Smooth muscle cell (in vitro differentiated cells): ENCODE results near the gene THRA. TPM values are rescaled to one million over a fixed set of nuclear protein-coding genes. Genes with fewer than 3 reads are reported as not detected.

ENCODE experiments used
- DNase-seq: peaks from one replicate; lab custom pipeline; 2025; ENCODE audit not compliant: unreplicated experiment; lab: John Stamatoyannopoulos, UW
- H2AFZ ChIP-seq: fragments of 200-600 bp; sonication (generic); 2 replicates; pipeline ENCODE4 v1.6.0; 2016; ENCODE audit warnings: antibody characterized with exemption, low read depth, mild to moderate bottlenecking
- H3F3A ChIP-seq: fragments of 200-600 bp; sonication (generic); 2 replicates; pipeline ENCODE4 v1.6.0; 2017; ENCODE audit warnings: antibody characterized with exemption, low read depth
- H3K27ac ChIP-seq: fragments of 200-600 bp; sonication (generic); 2 replicates; pipeline ENCODE4 v1.5.1; 2016; ENCODE audit warnings: low read depth, mild to moderate bottlenecking
- H3K27me3 ChIP-seq: fragments of 200-600 bp; sonication (generic); 2 replicates; pipeline ENCODE4 v1.6.1; 2016; ENCODE audit warnings: low read depth, mild to moderate bottlenecking
- H3K36me3 ChIP-seq: fragments of 200-600 bp; sonication (generic); 2 replicates; pipeline ENCODE4 v1.5.1; 2016; ENCODE audit warnings: low read depth
- H3K4me1 ChIP-seq: fragments of 200-600 bp; sonication (generic); 2 replicates; pipeline ENCODE4 v1.5.1; 2016; ENCODE audit warnings: low read depth
- H3K4me2 ChIP-seq: fragments of 200-600 bp; sonication (generic); 2 replicates; pipeline ENCODE4 v1.6.0; 2016; ENCODE audit warnings: mild to moderate bottlenecking
- H3K4me3 ChIP-seq: fragments of 200-600 bp; sonication (generic); 2 replicates; pipeline ENCODE4 v1.5.1; 2016; ENCODE audit warnings: mild to moderate bottlenecking
- H3K79me2 ChIP-seq: fragments of 200-600 bp; sonication (generic); 2 replicates; pipeline ENCODE4 v1.6.0; 2016; ENCODE audit warnings: low read depth, mild to moderate bottlenecking
- H3K9ac ChIP-seq: fragments of 200-600 bp; sonication (generic); 2 replicates; pipeline ENCODE4 v1.6.0; 2016; ENCODE audit warnings: low read depth
- H3K9me3 ChIP-seq: fragments of 200-600 bp; sonication (generic); replicated peaks from 2 replicates; pipeline ENCODE4 v1.5.1; 2016; ENCODE audit warnings: low read depth
- H4K20me1 ChIP-seq: fragments of 200-600 bp; sonication (generic); 2 replicates; pipeline ENCODE4 v1.6.0; 2016; ENCODE audit warnings: low read depth
- WGBS: methylation state at CpG from one replicate; pipeline ENCODE4 v1.1.7; 2016; ENCODE audit warnings: low lambda C conversion rate; 5-methylcytosine and 5-hydroxymethylcytosine counted together
- polyA plus RNA-seq: library from polyadenylated mRNA; unstranded; fragments of >200 nt; fragmentation: Nextera tagmentation; extraction: Ambion mirVana; gene quantifications from 2 replicates; pipeline ENCODE4 v1.2.1, GENCODE V29; 2016
- total RNA-seq: library from RNA; depleted of rRNA; stranded (reverse); fragments of >200 nt; gene quantifications from 2 replicates; pipeline ENCODE4 v1.2.3, GENCODE V29; 2014
- TF ChIP-seq, protein P1 (sequence below): fragments of 200-600 bp; sonication (generic); IDR thresholded peaks from 2 replicates; pipeline ENCODE4 v1.5.1; 2017; ENCODE audit warnings: borderline replicate concordance, mild to moderate bottlenecking, antibody characterized with exemption; ENCODE audit not compliant: insufficient read depth, poor library complexity, severe bottlenecking

Gene THRA
- total and polyA plus RNA-seq, 2 experiments from 2014 or later = 15.6 to 21.2 TPM

GRCh38 chr17:40025559-40025958 lies 37.2 kb upstream of the THRA start:
- Histone ChIP-seq H3F3A (no peaks in the 10 kb centered on the region), H3K36me3 (peaks cover 9% of the 10 kb centered on the region), H3K79me2 (no peaks in the 10 kb centered on the region), H3K27ac (no peak overlapping the region), H4K20me1 (no peaks in the 10 kb centered on the region), H3K9me3 (no peaks in the 10 kb centered on the region), H3K27me3 (no peaks in the 10 kb centered on the region), H3K4me1 (no peaks in the 10 kb centered on the region), H3K4me2 (no peak overlapping the region), H3K9ac (no peak overlapping the region), H3K4me3 (no peak overlapping the region), H2AFZ (no peak overlapping the region)
- TF ChIP-seq, protein P1, sequence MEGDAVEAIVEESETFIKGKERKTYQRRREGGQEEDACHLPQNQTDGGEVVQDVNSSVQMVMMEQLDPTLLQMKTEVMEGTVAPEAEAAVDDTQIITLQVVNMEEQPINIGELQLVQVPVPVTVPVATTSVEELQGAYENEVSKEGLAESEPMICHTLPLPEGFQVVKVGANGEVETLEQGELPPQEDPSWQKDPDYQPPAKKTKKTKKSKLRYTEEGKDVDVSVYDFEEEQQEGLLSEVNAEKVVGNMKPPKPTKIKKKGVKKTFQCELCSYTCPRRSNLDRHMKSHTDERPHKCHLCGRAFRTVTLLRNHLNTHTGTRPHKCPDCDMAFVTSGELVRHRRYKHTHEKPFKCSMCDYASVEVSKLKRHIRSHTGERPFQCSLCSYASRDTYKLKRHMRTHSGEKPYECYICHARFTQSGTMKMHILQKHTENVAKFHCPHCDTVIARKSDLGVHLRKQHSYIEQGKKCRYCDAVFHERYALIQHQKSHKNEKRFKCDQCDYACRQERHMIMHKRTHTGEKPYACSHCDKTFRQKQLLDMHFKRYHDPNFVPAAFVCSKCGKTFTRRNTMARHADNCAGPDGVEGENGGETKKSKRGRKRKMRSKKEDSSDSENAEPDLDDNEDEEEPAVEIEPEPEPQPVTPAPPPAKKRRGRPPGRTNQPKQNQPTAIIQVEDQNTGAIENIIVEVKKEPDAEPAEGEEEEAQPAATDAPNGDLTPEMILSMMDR = no peak
- no peak for DNase-seq
- 100% methylated on average over 2 of the region's 2 CpGs for WGBS

DNA sequence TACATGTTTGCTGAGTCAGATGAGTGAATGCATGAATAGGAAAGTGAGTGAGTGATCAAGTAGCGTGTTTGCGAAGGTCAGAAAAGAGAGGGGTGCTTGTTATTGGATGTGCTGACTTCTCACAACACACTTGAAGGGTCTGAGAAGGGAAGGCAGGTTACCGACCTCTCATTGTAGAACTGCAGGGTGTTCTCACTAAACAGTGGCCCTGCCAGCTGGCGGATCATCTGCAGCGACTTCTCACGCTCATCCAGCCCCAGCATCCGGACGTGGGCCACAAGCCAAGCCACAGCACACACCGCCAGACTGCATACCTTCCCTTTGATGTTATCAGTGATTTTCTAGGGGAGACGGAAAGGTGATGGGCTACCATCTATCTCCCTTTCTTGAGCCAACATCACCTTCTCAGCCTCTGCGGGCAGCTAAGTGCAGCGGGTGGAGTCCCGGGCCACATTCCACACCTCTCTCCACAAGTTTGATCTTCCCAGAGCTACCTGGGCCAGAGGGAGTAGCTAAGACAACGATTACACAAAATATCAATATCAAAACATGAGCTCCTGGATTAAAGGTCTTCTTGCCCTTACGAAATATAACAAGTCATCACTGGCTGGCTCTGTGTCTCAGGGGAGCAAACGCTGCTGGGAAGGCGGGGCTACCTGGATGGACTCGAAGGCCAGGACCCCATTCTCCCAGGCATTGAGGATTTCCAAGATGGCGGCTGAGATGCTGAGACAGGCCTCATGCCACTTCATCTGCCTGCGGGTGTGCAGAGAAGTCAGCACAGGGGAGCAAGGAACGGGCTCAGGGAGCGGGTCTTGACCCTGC lies 36.6 kb upstream of the THRA start:
- 97% methylated on average over 22 of the region's 22 CpGs for WGBS
- Histone ChIP-seq H3K27ac (no peak overlapping the region), H3K4me2 (no peak overlapping the region), H3K4me3 (no peak overlapping the region), H3K79me2 (no peaks in the 10 kb centered on the region), H3F3A (no peaks in the 10 kb centered on the region), H3K9ac (no peak overlapping the region), H3K36me3 (peaks cover 9% of the 10 kb centered on the region), H3K27me3 (no peaks in the 10 kb centered on the region), H2AFZ (no peak overlapping the region), H4K20me1 (no peaks in the 10 kb centered on the region), H3K4me1 (no peaks in the 10 kb centered on the region), H3K9me3 (no peaks in the 10 kb centered on the region)
- TF ChIP-seq, protein P1 = no peak
- no peak for DNase-seq

DNA sequence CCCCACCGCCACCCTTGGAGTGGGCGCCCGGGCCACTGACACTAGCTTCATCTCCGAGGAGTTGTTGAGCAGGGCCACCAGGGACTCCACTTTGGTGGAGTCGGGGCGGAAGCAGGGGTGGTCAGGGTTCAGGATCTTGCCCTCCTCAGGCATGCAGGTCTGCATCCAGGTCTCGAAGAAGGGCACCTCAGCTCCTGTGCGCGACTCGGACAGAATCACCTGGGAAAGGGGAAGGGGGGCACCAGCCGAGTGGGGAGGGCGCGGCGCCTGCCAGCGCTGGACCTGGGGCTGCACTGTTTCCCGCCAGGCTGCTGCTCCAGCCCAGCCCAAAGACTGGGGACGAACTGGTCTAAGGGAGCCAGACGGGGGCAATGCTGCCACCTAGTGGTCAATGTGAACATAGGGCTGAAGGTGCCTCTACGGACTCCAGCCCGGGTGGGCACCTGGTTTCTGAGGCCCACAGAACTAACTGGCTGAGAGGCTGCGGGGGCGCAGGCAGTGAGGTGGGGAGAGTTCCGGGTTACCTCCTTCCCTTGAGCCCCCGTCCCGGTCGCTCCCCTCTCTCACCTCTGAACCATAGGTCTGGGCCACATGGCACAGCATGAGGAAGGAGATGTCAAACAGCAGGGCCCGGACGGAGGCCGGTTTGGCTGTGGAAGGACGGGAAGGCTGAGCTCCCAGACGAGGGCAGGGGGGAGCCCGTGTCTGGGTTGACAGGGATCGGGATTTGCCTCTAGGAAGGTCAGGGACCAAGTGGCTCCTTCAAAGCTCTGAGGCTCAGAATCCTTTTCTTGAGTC lies 35.8 kb upstream of the THRA start:
- Histone ChIP-seq H4K20me1 (no peaks in the 10 kb centered on the region), H3K9ac (no peak overlapping the region), H3K36me3 (peaks cover 9% of the 10 kb centered on the region), H3K79me2 (no peaks in the 10 kb centered on the region), H3K27me3 (no peaks in the 10 kb centered on the region), H3K4me2 (no peak overlapping the region), H3K4me3 (no peak overlapping the region), H3F3A (no peaks in the 10 kb centered on the region), H3K27ac (no peak overlapping the region), H2AFZ (no peak overlapping the region), H3K9me3 (no peaks in the 10 kb centered on the region), H3K4me1 (no peaks in the 10 kb centered on the region)
- WGBS = 52% methylated on average over 33 of the region's 33 CpGs
- peak; percentile 34 for DNase-seq
- TF ChIP-seq, protein P1 = peak; percentile 84
